Measurements from ENCODE around the gene POLG2.

DNA sequence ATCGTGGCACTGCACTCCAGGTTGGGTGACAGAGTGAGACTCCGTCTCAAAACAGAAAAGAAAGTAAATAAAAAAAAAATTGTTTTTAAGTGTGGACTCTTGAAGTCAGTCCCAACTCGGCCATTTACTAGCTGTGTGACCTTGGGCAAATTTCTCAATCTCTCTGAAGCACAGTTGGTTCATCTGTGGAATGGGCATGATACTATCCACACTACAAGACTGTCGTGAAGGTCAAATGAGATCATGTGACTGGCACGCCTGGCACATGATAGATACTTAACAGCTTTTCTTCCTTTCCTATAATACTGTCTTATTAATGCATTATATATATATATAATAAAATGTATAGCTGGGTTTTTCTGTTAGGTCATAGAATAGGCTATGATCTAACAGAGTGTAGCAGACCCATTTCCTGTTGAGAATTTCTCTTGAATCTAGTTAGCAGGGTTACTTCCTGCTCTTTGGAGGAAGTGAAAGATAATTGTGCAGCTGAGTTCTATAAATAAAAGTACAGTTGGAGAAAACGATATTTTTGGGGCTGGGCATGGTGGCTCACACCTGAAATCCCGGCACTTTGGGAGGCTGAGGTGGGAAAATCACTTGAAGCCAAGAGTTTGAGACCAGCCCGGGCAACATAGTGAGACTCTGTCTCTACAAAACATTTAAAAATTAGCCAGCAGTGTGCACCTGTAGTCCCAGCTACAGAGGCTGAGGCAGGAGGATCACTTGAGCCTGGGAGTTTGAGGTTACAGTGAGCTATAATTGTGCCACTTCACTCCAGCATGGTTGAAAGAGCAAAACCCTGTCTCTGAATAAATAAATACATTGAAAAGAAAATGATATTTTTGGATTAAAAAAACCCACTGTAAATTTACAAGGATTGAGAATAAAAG is 40.6 kb downstream of the POLG2 start:
- TF ChIP-seq, protein P1, sequence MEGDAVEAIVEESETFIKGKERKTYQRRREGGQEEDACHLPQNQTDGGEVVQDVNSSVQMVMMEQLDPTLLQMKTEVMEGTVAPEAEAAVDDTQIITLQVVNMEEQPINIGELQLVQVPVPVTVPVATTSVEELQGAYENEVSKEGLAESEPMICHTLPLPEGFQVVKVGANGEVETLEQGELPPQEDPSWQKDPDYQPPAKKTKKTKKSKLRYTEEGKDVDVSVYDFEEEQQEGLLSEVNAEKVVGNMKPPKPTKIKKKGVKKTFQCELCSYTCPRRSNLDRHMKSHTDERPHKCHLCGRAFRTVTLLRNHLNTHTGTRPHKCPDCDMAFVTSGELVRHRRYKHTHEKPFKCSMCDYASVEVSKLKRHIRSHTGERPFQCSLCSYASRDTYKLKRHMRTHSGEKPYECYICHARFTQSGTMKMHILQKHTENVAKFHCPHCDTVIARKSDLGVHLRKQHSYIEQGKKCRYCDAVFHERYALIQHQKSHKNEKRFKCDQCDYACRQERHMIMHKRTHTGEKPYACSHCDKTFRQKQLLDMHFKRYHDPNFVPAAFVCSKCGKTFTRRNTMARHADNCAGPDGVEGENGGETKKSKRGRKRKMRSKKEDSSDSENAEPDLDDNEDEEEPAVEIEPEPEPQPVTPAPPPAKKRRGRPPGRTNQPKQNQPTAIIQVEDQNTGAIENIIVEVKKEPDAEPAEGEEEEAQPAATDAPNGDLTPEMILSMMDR (conservative IDR thresholded peaks at IDR 0.05; ENCODE audit: low read length): no peak
- TF ChIP-seq EZH2phosphoT487 (IDR thresholded peaks at IDR 0.05; ENCODE audit: borderline replicate concordance, low read depth, low read length): no peak

All from OCI-LY7 (cell line).